Measurements from ENCODE around the gene NBPF20.
"Not testable (repeated sequence)": the region's sequence is repeated elsewhere in the genome, so short reads cannot be mapped to it uniquely, and the experiment has no call there.

GRCh38 chr1:145400701-145401100, 24.7 kb downstream of the NBPF20 start:
- TF ChIP-seq POLR2A (IDR thresholded peaks at IDR 0.05; ENCODE audit: low read depth, low read length); TAF1 (IDR thresholded peaks at IDR 0.05; ENCODE audit: low read depth, low read length); POLR2AphosphoS5 (IDR thresholded peaks at IDR 0.05; ENCODE audit: low read depth, low read length); POU2F2 (IDR thresholded peaks at IDR 0.05; ENCODE audit: low read depth, low read length); PAX5 (IDR thresholded peaks at IDR 0.05; ENCODE audit: insufficient read depth, low read length, severe bottlenecking): not testable (repeated sequence)

Measured in GM12891 (cell line).